Ishikawa (cell line): Measurements from ENCODE around the gene RAD52.

Source experiments
- CEBPB ChIP-seq: IDR thresholded peaks from 2 replicates; pipeline ENCODE4 v1.6.1; 2012
- CREB1 ChIP-seq: IDR thresholded peaks from 2 replicates; pipeline ENCODE4 v1.6.1; 2012; ENCODE audit warnings: low read depth
- EGR1 ChIP-seq: IDR thresholded peaks from 2 replicates; pipeline ENCODE4 v1.6.1; 2012
- EP300 ChIP-seq: IDR thresholded peaks from 2 replicates; pipeline ENCODE4 v1.6.1; 2012; ENCODE audit warnings: borderline replicate concordance
- FOXM1 ChIP-seq: IDR thresholded peaks from 2 replicates; pipeline ENCODE4 v1.6.1; 2012; ENCODE audit warnings: low read depth, borderline replicate concordance
- NFIC ChIP-seq: IDR thresholded peaks from 2 replicates; pipeline ENCODE4 v1.6.1; 2012
- RAD21 ChIP-seq: IDR thresholded peaks from 2 replicates; pipeline ENCODE4 v1.6.1; 2012; ENCODE audit warnings: low read depth
- TAF1 ChIP-seq: IDR thresholded peaks from 2 replicates; pipeline ENCODE4 v1.6.1; 2012; ENCODE audit warnings: low read depth, mild to moderate bottlenecking
- TCF12 ChIP-seq: IDR thresholded peaks from 2 replicates; pipeline ENCODE4 v1.6.1; 2012; ENCODE audit warnings: low read depth
- TEAD4 ChIP-seq: IDR thresholded peaks from 2 replicates; pipeline ENCODE4 v1.6.1; 2012
- YY1 ChIP-seq: IDR thresholded peaks from 2 replicates; pipeline ENCODE4 v1.6.1; 2012; ENCODE audit warnings: low read depth
- ZBTB7A ChIP-seq: IDR thresholded peaks from 2 replicates; pipeline ENCODE4 v1.6.1; 2012; ENCODE audit warnings: low read depth
- TF ChIP-seq, protein P1 (sequence below): IDR thresholded peaks from 2 replicates; pipeline ENCODE4 v1.6.1; 2012
- TF ChIP-seq, protein P2 (sequence below): IDR thresholded peaks from 2 replicates; pipeline ENCODE4 v1.6.1; 2012; ENCODE audit warnings: low read depth, mild to moderate bottlenecking
- TF ChIP-seq, protein P3 (sequence below): IDR thresholded peaks from 2 replicates; pipeline ENCODE4 v1.6.1; 2012

Gene RAD52

DNA sequence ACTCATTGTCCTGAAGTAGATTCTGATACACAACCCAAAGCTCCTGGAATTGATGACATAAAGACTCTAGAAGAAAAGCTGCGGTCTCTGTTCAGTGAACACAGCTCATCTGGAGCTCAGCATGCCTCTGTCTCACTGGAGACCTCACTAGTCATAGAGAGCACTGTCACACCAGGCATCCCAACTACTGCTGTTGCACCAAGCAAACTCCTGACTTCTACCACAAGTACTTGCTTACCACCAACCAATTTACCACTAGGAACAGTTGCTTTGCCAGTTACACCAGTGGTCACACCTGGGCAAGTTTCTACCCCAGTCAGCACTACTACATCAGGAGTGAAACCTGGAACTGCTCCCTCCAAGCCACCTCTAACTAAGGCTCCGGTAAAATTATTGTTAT, 63.8 kb downstream of the RAD52 start:
- TF ChIP-seq CREB1, result no peak

DNA sequence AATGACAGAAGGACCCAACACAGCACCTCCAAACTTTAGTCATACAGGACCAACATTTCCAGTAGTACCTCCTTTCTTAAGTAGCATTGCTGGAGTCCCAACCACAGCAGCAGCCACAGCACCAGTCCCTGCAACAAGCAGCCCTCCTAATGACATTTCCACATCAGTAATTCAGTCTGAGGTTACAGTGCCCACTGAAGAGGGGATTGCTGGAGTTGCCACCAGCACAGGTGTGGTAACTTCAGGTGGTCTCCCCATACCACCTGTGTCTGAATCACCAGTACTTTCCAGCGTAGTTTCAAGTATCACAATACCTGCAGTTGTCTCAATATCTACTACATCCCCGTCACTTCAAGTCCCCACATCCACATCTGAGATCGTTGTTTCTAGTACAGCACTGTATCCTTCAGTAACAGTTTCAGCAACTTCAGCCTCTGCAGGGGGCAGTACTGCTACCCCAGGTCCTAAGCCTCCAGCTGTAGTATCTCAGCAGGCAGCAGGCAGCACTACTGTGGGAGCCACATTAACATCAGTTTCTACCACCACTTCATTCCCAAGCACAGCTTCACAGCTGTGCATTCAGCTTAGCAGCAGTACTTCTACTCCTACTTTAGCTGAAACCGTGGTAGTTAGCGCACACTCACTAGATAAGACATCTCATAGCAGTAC, 64.6 kb downstream of the RAD52 start:
- TF ChIP-seq EP300 (no peak), NFIC (no peak), TAF1 (no peak), CEBPB (no peak), RAD21 (no peak), TCF12 (no peak), FOXM1 (no peak)
- TF ChIP-seq, protein P1, sequence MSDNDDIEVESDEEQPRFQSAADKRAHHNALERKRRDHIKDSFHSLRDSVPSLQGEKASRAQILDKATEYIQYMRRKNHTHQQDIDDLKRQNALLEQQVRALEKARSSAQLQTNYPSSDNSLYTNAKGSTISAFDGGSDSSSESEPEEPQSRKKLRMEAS, result no peak

DNA sequence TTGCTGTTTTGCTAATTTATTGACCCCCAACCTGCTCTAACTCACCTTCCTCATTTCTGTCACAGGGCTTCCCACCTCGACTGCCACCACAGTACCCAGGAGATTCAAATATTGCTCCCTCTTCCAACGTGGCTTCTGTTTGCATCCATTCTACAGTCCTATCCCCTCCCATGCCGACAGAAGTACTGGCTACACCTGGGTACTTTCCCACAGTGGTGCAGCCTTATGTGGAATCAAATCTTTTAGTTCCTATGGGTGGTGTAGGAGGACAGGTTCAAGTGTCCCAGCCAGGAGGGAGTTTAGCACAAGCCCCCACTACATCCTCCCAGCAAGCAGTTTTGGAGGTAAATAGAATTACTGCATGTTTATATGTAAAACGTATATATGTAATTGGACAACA, 68.8 kb downstream of the RAD52 start:
- TF ChIP-seq EGR1 (no peak), TCF12 (no peak), EP300 (no peak), CREB1 (no peak), ZBTB7A (no peak), TEAD4 (no peak), RAD21 (no peak)
- TF ChIP-seq, protein P2, sequence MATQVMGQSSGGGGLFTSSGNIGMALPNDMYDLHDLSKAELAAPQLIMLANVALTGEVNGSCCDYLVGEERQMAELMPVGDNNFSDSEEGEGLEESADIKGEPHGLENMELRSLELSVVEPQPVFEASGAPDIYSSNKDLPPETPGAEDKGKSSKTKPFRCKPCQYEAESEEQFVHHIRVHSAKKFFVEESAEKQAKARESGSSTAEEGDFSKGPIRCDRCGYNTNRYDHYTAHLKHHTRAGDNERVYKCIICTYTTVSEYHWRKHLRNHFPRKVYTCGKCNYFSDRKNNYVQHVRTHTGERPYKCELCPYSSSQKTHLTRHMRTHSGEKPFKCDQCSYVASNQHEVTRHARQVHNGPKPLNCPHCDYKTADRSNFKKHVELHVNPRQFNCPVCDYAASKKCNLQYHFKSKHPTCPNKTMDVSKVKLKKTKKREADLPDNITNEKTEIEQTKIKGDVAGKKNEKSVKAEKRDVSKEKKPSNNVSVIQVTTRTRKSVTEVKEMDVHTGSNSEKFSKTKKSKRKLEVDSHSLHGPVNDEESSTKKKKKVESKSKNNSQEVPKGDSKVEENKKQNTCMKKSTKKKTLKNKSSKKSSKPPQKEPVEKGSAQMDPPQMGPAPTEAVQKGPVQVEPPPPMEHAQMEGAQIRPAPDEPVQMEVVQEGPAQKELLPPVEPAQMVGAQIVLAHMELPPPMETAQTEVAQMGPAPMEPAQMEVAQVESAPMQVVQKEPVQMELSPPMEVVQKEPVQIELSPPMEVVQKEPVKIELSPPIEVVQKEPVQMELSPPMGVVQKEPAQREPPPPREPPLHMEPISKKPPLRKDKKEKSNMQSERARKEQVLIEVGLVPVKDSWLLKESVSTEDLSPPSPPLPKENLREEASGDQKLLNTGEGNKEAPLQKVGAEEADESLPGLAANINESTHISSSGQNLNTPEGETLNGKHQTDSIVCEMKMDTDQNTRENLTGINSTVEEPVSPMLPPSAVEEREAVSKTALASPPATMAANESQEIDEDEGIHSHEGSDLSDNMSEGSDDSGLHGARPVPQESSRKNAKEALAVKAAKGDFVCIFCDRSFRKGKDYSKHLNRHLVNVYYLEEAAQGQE, result no peak
- TF ChIP-seq, protein P3, sequence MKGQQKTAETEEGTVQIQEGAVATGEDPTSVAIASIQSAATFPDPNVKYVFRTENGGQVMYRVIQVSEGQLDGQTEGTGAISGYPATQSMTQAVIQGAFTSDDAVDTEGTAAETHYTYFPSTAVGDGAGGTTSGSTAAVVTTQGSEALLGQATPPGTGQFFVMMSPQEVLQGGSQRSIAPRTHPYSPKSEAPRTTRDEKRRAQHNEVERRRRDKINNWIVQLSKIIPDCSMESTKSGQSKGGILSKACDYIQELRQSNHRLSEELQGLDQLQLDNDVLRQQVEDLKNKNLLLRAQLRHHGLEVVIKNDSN, result no peak

DNA sequence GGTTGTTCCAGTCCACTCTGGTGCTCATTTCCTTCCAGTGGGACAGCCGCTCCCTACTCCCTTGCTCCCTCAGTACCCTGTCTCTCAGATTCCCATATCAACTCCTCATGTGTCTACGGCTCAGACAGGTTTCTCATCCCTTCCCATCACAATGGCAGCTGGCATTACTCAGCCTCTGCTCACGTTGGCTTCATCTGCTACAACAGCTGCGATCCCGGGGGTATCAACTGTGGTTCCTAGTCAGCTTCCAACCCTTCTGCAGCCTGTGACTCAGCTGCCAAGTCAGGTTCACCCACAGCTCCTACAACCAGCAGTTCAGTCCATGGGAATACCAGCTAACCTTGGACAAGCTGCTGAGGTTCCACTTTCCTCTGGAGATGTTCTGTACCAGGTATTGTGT, 69.9 kb downstream of the RAD52 start:
- TF ChIP-seq ZBTB7A (no peak), EGR1 (no peak), CEBPB (no peak), TCF12 (no peak), TAF1 (no peak), TEAD4 (no peak), NFIC (no peak), CREB1 (no peak), FOXM1 (no peak), RAD21 (no peak)
- TF ChIP-seq, protein P3, result no peak
- TF ChIP-seq, protein P1, result no peak
- TF ChIP-seq, protein P2, result no peak

DNA sequence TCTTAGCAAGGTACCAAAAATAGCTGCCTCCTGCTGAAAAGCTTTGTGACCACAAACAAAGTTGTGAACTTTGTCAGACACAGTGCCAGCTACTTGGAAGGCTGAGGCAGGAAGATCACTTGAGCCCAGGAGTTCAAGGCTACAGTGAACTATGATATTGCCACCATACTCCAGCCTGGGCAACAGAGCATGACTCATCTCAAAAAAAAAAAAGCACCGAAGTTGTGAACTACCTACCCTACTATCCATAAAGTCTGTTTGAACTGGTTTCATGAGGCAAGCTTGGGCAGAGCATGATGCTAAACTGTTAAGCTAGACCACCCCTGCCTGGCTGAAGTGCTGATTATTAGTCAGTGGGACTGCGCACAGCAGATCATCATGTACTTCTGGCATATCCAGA, 75.5 kb downstream of the RAD52 start:
- TF ChIP-seq FOXM1, result no peak
- TF ChIP-seq TCF12, result no peak
- TF ChIP-seq CEBPB, result no peak
- no peak for TF ChIP-seq TAF1
- TF ChIP-seq TEAD4, result no peak
- no peak for TF ChIP-seq EP300
- TF ChIP-seq RAD21, result no peak
- TF ChIP-seq CREB1, result no peak
- no peak for TF ChIP-seq NFIC
- TF ChIP-seq, protein P2, result no peak
- TF ChIP-seq YY1, result no peak
- TF ChIP-seq ZBTB7A, result no peak
- TF ChIP-seq EGR1, result no peak
- TF ChIP-seq, protein P1, result no peak
- TF ChIP-seq, protein P3, result no peak
